Endothelial cell of hepatic sinusoid (primary cell): ENCODE measurements around the gene PHF13.

Experiments
- in situ Hi-C: cut with HindIII; loops from 2 replicates; pipeline ENCODE4 v1.10.0; 2017; ENCODE audit warnings: low sequenced_read_pairs

PHF13 gene

DNA sequence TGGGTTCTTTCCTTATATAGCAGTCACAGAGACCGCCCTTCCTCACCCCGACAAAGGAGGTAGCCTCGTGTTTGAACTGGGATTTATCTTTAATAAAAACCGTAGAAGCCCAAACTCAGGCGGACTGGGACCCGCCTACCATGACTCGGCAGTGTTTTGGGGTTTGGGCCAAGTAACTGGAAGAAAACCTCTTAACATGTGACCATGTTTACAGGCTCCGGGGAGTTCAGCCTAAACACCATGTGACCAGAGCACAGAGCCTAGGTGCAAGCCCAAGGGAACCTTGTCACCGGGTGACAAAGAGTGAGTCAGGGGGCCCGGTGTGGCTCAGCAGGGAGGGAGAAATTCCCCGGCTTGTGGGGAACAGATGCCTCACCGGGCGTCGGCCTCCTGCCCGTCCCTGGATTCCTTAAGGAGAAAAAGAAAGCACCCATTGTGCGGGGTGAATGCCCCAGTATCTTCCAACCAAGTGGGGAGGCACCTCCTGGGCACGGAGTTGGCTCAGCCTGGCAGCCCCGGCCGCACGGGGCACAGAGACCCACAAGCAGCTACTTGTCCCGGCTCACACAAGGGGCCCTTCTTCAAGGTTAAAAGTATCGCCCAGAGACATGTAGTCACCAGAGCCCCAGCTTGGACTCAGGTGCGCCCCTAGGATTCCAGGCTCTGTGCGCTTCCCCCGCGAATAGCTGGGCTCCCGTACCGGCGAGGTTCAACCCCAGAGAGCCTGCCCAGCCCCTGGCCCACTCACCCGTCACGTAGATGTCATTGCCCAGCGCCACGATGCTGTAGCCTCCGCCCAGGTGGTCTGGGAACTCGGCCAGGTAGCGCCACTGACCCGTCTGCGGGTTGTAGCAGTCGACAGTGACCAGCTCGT lies 12.2 kb upstream of the PHF13 start:
- in situ Hi-C loops, result no loop called here

DNA sequence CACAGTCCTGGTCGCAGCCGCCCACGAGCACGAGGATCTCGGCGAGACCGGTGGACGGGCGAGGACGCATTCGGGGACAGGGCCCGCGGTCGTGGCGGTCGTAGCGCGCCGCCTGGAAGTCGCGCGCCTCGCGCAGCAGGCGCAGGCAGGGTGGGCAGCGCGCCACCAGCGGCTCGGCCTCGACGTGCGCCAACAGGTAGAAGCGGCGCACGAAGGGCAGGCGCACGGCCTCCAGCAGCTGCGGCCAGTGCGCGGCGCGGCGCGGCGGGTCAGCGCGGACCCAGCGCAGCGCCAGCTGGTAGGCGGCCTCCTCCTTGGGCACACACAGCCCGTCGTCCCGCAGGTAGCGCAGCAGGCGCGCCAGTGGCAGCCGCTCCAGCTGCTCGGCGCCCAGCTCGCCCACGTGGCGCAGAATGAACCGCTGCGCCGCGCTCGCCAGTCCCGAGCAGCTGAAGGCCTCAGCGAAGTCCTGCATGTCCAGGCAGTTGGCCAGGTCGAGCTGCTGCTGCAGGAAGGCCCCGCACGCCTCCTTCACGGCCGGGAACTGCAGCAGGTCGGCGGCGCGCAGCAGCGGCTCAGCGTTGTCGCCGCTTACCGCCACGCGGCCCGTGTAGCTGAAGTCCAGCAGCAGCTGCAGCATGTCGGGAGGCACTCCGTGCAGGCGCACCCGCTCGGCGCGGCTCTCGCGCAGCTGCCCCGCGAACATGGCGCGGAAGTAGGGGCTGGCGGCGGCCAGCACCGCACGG lies 11.4 kb upstream of the PHF13 start:
- in situ Hi-C loops, result no loop called here

DNA sequence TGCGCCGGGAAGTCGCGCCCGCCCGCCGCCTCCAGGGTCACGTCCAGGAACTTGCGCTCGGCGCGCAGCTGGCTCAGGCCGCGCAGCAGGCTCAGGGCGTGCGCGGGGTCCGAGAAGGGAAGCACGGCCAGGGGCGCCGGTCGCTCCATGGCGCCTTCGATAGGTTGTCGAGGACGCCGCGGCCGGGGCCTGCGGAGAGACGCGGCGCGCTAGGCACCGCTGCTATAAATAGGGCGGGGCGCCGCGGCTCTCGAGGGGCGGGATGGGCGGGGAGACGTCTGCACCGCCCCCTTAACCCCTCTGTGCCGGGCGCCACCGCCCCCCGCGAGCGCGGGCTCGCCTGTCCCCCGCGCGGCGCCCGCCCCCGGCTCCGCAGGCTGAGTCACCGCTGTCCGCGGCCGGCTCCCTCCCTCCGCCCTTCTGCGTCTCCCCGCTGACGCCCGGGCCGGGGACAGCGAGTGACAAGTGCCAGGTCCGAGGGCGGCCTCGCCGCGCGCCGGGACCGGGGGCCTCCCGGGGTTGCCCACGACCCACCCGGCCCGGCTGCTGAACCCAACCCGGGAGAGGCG lies 10.8 kb upstream of the PHF13 start, which contains the start of gene KLHL21:
KLHL21 (minus strand) TSS at position 201 of the 569 bp plus-strand sequence; CDS start at position 149, 52 bp downstream.
- in situ Hi-C loops, result no loop called here

DNA sequence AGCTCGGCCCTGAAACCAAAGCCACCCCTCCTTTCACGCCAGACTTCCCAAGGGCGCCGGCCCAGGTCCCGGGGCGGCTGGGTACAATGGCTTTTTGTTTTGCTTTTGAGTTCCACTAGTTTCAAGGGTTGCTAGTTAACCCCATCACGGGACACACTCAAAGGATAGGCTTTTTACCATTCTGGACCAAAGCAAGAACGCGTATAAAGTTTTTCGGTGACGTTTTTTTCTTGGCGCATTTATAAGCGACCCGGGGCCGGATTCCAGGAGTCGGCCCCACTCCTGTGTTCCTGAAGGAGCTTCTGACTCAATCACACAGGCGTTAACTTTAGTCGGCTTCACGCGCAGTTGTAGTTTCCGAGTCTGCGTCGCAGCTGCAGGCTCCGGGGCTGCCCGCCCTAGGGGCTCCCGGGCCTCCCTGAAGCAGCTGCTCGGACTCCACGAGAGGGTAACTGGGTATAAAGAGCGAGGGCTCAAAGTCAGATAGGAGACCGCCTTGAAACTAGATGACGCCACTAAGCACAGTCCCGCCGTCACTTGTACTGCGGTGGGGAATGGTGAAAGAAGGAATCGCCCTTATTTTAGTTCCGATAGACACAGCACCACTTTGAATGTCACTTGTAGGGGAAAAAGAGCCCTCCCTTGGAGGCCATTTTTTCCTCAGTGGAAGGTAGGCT lies 10.2 kb upstream of the PHF13 start:
- in situ Hi-C loops, result no loop called here

DNA sequence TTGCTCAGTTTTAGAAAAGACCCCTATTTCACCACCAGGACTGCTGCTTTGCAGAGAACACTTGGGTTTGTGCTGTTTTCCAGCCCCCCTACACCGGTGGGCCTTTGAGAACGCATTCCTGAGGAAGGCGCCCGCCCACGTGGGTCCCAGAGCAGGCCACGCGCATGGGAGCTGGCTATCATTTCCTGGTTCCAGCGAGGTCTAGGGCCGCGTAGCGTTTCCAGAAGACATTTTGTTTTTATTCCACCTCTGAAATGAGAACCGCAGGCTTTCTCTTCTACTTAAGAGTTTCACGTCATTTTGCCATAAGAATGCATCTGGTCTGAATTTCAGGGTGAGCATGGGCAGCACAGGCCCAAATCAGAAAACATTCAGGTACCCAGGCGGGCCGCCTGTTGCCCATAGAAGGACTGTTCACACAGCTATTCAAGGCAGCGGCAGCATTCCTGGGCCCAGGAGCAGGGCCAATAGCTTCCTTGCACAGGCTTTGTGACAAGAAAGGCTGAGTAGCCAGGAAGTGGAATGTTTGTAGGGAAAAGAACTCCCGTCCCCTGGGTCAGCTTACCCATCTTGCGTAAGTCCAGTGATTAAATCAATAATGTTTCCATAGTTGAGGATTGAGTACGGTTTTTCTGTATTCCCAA lies 9.5 kb upstream of the PHF13 start:
- in situ Hi-C loops, result no loop called here

DNA sequence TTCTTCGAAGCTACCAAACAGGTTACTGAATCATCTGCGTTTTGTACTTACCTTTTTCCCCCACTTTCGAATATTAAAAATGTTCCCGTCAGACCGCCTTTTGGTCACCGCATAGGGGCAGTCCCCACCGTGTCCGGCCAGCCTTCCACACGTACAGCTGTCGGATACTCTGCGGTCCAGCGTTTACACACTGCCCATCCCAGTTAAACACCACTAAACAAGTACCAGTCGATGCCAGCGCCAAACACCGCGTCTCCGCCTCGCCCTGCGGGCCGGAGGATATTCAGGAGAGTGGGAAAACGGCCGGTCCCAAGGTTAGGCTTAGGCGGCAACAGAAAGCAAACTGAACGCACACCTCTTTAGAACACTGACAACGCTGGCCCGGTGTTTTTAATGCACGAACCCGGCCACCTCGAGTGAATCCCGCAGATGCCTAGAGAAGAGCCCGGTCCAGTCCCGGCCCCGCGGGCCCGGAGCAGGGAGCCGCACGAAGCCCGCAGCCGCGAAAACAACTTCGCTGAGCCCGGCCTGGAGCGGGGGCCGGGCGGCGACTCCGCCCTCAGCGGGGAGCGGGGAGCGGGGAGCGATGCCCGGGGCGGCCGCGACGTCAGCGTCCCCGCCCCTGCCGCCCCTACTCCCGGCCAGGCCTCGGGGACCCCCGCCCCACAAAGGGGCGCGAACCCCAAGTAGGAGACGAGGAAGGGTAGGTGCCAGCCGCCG lies 730 bp upstream of the PHF13 start:
- in situ Hi-C loops, result no loop called here

DNA sequence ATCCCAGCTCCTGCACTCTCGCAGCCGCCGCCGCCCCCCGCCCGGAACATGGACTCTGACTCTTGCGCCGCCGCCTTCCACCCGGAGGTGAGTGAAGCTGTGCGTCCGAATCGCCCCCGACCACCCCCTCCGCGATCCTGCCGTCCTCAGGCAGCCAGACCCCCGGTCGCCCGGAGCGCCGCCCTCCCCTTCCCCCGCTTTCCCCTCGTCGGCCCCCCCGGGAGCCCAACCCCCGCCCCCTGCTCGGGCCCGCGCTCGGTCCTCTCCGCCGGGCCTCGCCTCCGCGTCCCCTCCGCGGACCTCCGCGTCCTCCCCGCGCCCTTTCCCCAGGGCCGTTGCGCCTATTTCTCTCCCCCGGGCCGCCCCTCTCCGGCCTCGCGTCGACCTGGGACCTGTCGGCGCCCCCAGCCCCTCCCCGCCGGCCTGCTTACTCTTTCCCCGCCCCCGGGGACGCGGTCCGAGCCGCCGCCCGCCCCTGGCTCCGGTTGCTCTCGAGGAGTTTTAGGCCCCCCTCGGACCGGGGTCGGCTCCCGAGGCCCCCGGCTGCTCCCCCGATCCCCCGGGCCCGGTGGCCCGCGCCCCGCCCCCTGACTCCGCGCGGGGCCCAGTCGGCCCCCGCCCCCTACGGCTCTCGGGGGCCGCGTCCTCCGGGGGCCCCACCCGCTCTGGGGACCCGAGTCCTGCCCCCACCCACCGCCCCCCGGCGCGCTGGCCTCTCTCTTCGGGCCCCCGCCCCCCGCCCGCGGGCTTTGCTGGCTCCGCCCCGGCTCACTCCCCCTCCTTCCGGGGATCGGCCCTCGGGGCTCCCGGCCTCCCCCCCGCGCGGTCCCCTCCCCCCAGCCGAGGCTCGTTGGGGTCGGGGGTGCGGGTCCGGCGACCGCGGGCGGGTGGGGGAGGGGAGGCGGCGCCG lies 743 bp downstream of the PHF13 start:
- in situ Hi-C loops, result no loop called here

DNA sequence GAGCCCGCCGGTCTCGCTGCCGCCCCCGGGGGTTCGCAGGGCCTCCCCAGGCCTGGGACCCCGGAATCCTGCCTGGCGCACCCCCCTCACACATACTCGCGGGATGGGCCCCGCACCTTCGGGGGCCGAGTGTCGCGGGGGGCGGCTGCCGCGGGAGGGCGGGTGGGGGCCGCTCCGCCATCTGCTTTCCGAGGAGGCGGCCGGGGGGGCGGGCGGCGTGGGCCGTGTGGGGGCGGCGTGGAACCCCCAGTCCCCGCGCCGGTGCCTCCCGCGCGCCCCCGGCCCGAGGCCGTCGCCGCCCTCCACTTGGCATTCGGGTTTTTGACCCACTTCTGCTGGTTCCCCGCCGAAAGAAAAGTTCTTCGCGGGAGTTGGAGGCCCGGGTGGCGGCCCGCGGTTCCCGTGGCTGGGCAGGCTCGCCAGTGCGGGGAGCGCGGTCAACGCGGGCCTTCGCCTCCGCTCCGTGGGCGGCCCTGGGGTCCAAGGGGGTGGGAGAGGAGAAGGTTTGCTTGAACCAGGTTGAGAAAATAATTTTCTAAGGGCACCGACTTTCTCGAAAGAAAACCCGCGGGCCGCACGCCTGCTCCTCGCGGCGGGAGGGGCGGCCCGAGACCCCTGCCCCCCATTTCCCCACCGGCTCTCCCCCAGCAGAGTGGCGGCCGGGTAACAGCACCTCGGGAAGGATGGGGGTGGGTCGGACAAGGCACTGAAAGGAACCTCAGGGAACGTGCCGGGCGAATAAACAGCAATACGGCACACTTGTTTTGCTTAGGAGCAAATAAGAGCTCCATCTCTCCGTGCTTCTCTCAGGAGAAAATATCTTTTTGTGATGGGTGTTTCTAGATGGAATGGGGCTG lies 1.6 kb downstream of the PHF13 start:
- in situ Hi-C loops, result loop anchor here (5.0 kb wide), 1 partner anchor 57 kb away; no protein-coding TSS in a partner anchor

DNA sequence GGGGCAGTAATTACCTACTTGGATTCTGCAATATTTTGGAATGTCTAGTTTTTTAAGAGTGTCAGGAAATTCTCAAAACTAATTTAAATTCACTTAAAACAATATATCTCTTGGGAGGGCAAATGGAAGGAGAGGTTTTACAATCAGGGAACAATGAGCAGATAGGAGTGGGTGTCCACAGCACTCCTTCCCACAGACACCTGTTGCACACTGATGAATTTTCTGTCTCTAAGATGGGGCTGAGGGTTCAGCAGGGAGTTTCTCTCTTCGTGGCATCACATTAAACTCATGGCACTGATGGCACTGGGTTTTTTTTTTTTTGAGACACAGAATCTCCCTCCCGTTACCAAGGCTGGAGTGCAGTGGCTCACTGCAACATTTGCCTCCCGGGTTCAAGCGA lies 5.5 kb downstream of the PHF13 start:
- in situ Hi-C loops, result loop anchor here (5.0 kb wide), 1 partner anchor 53 kb away; no protein-coding TSS in a partner anchor

DNA sequence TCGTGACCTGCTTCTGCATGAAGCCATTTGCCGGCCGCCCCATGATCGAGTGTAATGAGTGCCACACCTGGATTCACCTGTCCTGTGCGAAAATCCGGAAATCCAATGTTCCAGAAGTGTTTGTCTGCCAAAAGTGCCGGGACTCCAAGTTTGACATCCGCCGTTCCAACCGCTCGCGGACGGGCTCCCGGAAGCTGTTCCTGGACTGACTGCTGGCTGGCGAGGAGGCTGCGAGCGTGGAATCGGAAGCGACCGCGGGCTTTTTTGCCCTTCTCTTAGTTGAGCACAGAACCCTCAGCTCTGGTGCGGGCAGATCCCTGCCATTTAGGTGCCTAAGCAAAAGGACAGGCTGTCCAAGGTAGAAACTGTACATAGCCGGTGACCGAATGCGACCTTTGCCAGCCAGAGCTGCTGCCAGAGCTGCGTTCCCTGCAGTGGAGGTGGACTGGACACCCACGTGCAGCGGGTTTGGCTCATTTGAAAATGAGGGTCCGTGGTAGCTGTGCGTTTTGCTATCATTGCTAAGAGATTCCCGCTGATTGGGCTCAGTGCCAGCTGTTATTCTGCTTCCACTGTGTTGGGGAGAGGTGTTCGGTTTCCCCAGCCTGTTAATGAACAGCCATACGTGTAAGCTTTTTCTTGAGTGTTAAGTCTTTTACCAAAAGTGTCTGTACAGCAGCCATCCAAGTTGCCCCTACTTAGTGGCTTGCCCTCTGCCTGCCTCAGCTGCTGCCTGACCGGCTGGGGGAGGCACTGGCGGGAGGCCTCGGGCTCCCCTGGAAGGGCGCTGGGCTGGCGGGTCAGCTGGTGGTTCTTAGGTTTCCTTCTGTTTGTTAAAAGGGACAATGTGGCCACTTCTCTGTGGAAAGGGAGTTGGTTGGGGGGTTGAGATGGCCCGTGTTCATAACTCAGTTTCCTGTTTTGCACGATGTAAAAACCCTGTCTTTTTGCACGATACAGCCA lies 8.2 kb downstream of the PHF13 start:
- in situ Hi-C loops, result no loop called here

DNA sequence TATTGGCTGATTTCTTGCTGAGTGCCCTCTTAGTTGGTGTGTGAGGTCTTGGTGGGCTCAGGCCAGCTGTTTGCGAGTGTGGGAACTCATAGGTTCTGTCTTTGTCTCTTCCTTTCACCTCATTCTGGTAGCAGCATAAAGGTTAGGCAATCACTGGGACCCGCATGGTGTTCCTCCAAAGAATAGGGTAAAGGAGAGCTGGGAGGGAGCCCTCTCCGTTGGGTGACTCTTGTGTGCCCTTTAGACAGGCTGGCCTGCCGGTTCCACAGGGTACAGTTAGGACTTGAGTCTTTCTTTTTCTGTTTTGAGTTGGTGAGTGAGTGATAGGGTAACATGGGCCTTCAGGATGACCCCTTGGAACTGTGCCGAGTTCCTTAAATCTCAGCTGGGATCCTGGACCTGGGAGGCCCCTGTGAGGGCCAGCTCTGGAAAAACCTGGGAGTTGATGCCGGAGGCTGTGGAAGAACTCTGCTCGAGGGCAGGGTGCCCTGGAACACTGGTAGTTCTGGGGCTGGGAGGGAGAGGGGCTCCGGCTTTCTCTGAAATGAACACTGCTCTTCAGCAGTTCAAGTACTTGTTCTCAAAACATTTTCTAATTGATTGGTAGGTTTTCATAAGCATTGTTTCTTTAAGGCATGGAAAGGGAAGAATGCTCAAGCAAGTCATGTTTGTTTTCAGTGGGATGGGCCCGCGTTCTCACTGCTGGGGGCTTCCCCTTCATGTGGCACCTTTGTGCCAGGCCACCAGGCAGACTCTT lies 9.0 kb downstream of the PHF13 start:
- in situ Hi-C loops, result no loop called here

DNA sequence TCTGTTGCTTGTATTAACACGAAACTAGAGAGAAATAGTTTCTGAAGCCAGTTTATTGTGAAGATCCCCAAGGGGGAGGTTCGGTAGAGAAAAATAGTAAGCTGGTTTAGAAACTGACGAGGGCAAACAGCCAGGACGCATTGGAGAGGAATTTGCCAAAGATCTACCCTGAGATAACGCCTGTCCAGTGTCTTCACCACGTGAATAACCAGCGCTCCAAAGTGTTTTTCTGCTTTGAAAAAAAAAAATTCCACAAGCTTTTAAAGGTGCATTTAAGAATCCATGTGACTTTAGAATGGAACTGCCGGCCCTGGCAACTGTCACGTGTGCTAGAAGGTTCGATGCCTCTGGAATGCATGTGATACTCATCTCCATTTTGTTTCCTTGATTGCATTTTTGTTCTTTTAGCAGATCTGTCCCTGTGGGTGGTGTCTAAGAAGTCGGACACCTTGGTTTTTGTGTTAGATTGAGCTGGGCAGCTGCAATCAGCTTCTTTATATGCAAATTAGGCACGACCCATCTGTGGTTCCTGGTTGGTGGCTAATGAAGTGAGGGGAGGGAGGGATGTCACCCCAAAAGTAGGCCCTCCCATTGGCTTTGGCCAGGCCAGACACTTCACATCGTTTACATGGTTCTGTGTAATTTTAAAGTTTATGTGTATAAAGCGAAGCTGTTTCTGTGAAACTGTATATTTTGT lies 9.9 kb downstream of the PHF13 start:
- in situ Hi-C loops, result no loop called here

DNA sequence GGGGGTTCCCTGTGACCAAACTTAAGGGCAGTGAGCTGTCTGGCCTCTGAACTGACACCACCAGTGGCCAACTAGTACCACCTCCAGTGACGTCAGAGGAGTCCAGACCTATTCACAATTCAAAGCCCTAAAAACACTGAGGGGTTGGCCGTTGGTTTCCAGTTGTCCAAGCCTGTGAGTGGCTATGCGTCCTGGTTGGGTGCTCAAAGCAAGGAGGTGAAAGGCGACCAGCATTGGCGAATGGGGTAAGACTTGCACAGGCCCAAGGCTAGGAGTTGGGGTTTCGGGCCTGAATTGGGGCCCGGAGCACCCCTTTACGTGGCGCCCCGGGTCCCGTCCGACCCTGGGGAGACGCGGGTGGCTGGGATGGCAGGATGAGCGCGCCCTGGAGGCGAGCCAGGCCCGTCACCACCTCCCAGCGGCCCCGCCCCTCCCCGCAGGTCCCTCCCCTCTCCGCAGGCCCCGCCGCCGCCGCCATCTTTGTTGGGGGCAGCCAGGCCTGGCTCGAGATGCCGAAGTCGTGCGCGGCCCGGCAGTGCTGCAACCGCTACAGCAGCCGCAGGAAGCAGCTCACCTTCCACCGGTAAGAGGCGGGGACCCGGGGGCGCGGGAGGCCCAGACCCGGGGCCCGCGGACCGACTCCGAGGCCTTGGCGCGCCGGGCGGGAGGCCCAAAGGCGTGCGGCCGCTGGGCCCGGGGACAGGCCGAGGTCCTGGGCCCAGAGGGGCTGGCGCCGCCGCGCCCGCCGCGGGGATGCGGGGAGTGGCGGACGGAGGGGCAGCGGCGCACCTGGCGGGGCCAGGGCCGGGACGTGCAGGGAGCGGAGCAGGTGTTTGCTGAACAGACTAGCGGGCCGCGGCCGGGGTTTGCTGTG lies 11.4 kb downstream of the PHF13 start, which contains the start of gene THAP3:
THAP3 (plus strand) TSS at position 159 of the 874 bp plus-strand sequence; CDS start at position 510, 351 bp downstream.
- in situ Hi-C loops, result no loop called here

DNA sequence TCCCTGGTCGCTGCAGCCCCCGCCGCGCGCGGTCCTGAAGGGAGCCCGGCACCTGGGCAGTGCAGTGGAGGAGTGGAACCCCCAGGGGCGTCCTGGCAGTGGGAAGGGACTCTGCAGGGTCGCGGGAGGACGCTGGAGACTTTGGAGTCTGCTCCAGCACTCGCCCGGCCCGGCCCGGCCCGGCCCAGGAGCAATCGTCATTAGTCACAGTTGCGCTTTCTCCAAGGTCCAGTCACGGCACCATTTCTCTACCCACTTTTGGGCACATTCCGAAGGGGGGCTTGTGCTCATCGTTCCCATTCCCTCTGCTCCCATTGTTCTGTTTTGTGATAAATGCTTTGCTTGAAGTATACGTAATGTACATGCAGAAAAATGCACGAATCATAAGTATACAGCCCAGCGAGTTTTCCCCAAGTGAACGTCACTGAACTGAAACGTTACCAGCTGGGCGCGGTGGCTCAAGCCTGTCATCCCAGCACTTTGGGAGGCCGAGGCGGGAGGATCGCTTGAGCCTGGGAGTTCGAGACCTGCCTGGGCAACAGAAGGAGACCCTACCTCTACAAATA lies 12.1 kb downstream of the PHF13 start:
- in situ Hi-C loops, result no loop called here
